K562 (cell line): ENCODE data around the gene PDE5A. TPM values are rescaled to one million over a fixed set of nuclear protein-coding genes. Genes with fewer than 3 reads are reported as not detected.

Experiments used
- ATAC-seq: fragments of 200-7000 bp; cut with Tn5 transposase; 3 replicates; pipeline ENCODE4 v1.9.1; 2020; ENCODE audit warnings: moderate library complexity
- BruUV-seq: library from RNA; stranded (reverse); fragments of 400-500 nt; replicated peaks from 2 replicates; lab custom pipeline; 2021; lab: Mats Ljungman, UMichigan
- CTCF ChIA-PET: fragments of 300-600 bp; formaldehyde crosslinking; extraction: SDS; loops from one replicate; lab custom pipeline; 2021; ENCODE audit warnings: low intra/inter-chr PET ratio; lab: Yijun Ruan, JAX
- POLR2A ChIA-PET: fragments of 300-600, 350-650 bp; sonication (Branson Sonifier 250); formaldehyde crosslinking; extraction: SDS; loops from one replicate; lab custom pipeline; 2021; ENCODE audit warnings: antibody characterized with exemption, inconsistent platforms; lab: Yijun Ruan, JAX
- DNase-seq, 4 experiments: peaks; one replicate each; pipeline versions ENCODE4 v3.0.0 to v3.0.0-alpha.2; 2011 to 2018; ENCODE audit warnings: low spot score in 3 of 4, mixed read lengths in 3 of 4; ENCODE audit errors: extremely low read depth in 1 of 4
- FAIRE-seq: peaks from 2 replicates; lab custom pipeline; 2011; peaks lifted over from hg19 to GRCh38; lab: Jason Lieb, UNC
- H2AFZ ChIP-seq: 2 replicates; pipeline ENCODE4 v1.6.0; 2011; ENCODE audit warnings: low read depth, low read length, control low read depth, inconsistent platforms
- H3K27ac ChIP-seq: fragments of 200-600 bp; 3 replicates; pipeline ENCODE4 v1.8.0; 2011; ENCODE audit warnings: low read depth, mild to moderate bottlenecking, control low read depth, inconsistent platforms, low read length, moderate library complexity, mixed read lengths; ENCODE audit errors: extremely low read depth
- H3K27me3 ChIP-seq, 2 experiments: fragments of 300-600 bp in 1 of 2; 2 replicates in 1 of 2; 3 replicates in 1 of 2; pipeline versions ENCODE4 v1.6.0 to v1.8.0; 2011; ENCODE audit warnings: inconsistent platforms in 2 of 2, low read length in 2 of 2, mild to moderate bottlenecking in 1 of 2, mixed read lengths in 1 of 2, moderate library complexity in 1 of 2; ENCODE audit not compliant: control insufficient read depth in 2 of 2, insufficient read depth in 2 of 2
- H3K36me3 ChIP-seq: fragments of 300-600 bp; 3 replicates; pipeline ENCODE4 v1.8.0; 2011; ENCODE audit warnings: mild to moderate bottlenecking, low read length, inconsistent platforms; ENCODE audit not compliant: control insufficient read depth, insufficient read depth
- H3K4me1 ChIP-seq, 2 experiments: fragments of 200-600 bp in 1 of 2; replicated peaks in 1 of 2; 2 replicates in 1 of 2; 3 replicates in 1 of 2; pipeline versions ENCODE4 v1.5.1 to v1.8.0; 2011; ENCODE audit warnings: inconsistent platforms in 2 of 2, low read length in 2 of 2, mild to moderate bottlenecking in 1 of 2, mixed read lengths in 1 of 2, moderate library complexity in 1 of 2; ENCODE audit not compliant: control insufficient read depth in 2 of 2, insufficient read depth in 2 of 2
- H3K4me2 ChIP-seq: 2 replicates; pipeline ENCODE4 v1.6.1; 2011; ENCODE audit warnings: low read length, control low read depth, inconsistent platforms, mixed read lengths; ENCODE audit not compliant: insufficient read depth
- H3K4me3 ChIP-seq: fragments of 200-600 bp; sonication (generic), shearing (Covaris generic); 2 replicates; pipeline ENCODE4 v1.5.1; 2016; ENCODE audit warnings: control low read depth, inconsistent platforms
- H3K79me2 ChIP-seq: fragments of 200-600 bp; 3 replicates; pipeline ENCODE4 v1.8.0; 2011; ENCODE audit warnings: low read length, inconsistent platforms; ENCODE audit not compliant: control insufficient read depth, insufficient read depth
- H3K9ac ChIP-seq, 2 experiments: 2 replicates each; pipeline versions ENCODE4 v1.6.0 to v1.6.1; 2011; ENCODE audit warnings: low read depth in 2 of 2, low read length in 2 of 2, control low read depth in 1 of 2, inconsistent platforms in 1 of 2, mild to moderate bottlenecking in 1 of 2, mixed read lengths in 1 of 2; ENCODE audit not compliant: insufficient read depth in 1 of 2
- H3K9me1 ChIP-seq: one replicate; pipeline ENCODE4 v1.6.0; 2011; ENCODE audit warnings: inconsistent platforms, mild to moderate bottlenecking, low read length, moderate library complexity; ENCODE audit not compliant: control insufficient read depth, insufficient read depth
- H3K9me3 ChIP-seq: replicated peaks from 2 replicates; pipeline ENCODE4 v1.5.1; 2011; ENCODE audit warnings: low read depth, low read length, inconsistent platforms; ENCODE audit not compliant: control insufficient read depth, insufficient read depth
- H4K20me1 ChIP-seq: replicated peaks from 2 replicates; pipeline ENCODE4 v1.6.1; 2011; ENCODE audit warnings: low read length, inconsistent platforms, mixed read lengths; ENCODE audit not compliant: control insufficient read depth, insufficient read depth
- CCNT2 ChIP-seq: IDR thresholded peaks from 2 replicates; pipeline ENCODE4 v1.6.1; 2011; ENCODE audit warnings: borderline replicate concordance, low read depth, mild to moderate bottlenecking, moderate library complexity, mixed read lengths, low read length; ENCODE audit not compliant: insufficient read length; ENCODE audit errors: extremely low read depth
- PML ChIP-seq: IDR thresholded peaks from 2 replicates; pipeline ENCODE4 v1.6.1; 2012; ENCODE audit warnings: low read length, inconsistent platforms
- PYGO2 ChIP-seq: fragments of 450-650 bp; IDR thresholded peaks from 2 replicates; pipeline ENCODE4 v1.6.1; 2016; ENCODE audit warnings: mild to moderate bottlenecking, missing genetic modification characterization, moderate library complexity, missing compliant biosample characterization
- in situ Hi-C: fragments of 300-500 bp; cut with MboI; formaldehyde crosslinking; loops from 4 replicates; pipeline ENCODE4 v1.15.0; 2018; ENCODE audit warnings: inconsistent platforms, mixed read lengths
- intact Hi-C: fragments of 100-400 bp; cut with micrococcal nuclease; formaldehyde crosslinking; loops from 2 replicates; pipeline ENCODE4 v1.14.2; 2022
- polyA plus RNA-seq, 8 experiments: library from polyadenylated mRNA; depleted of rRNA in 4 of 8; stranded (reverse) in 5 of 8; unstranded in 3 of 8; fragments of >200 nt; fragmentation: Nextera tagmentation in 2 of 8; fragmentation: Illumina TruSeq in 1 of 8; extraction: Ambion mirVana in 2 of 8; extraction: Trizol in 1 of 8; gene quantifications; 2 replicates each; pipeline versions ENCODE4 v1.2.1 to v1.2.3, GENCODE V29; 2011 to 2014; ENCODE audit warnings: inconsistent platforms in 1 of 8, missing spikeins in 1 of 8
- total RNA-seq, 7 experiments: library from RNA; depleted of rRNA in 6 of 7; stranded (reverse); fragments of >200 nt in 6 of 7; fragmentation: Illumina TruSeq in 2 of 7; extraction: Trizol in 2 of 7; gene quantifications; 2 replicates each; pipeline versions ENCODE4 v1.2.1 to v1.2.3, GENCODE V29; 2011 to 2021; ENCODE audit warnings: low replicate concordance in 1 of 7
- TF ChIP-seq, protein P1 (sequence below), 2 experiments: fragments of 200-800 bp in 1 of 2; sonication (Bioruptor generic) in 1 of 2; sonication (generic) in 1 of 2; formaldehyde crosslinking in 1 of 2; IDR thresholded peaks in 1 of 2; conservative IDR thresholded peaks in 1 of 2; 2 replicates each; pipeline versions ENCODE4 v1.5.0 to v1.6.1; 2016 to 2020; ENCODE audit warnings: missing compliant biosample characterization in 1 of 2, missing genetic modification characterization in 1 of 2, missing genetic modification reagents in 1 of 2
- TF ChIP-seq, protein P2 (sequence below): fragments of 450-650 bp; IDR thresholded peaks from 2 replicates; pipeline ENCODE4 v1.6.1; 2017; ENCODE audit warnings: antibody characterized with exemption

The PDE5A gene
- total and polyA plus RNA-seq, 9 of the 15 experiments (the other 6 are each of a cell fraction or from before 2014, with no cell fraction given), result 0.07 to 1.9 (median 0.29) TPM

DNA sequence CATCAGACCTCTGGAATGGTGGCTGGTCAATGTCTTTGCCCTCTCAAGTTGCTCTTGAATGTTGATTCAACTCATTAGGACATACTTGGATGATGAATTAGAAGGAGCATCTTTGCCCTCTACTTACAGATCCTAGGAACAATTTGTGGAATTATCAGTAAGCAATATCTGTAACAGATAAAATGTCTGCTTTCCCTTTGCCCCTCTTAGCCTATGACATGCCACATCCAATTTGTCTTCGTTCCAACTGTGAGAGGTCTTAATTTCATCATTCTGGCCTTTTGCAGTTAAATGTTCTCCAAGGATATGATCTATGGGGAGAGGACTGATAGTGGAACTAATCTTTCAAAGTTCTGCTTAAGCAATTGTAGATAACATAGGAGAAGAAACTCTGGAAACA, 148.3 kb downstream of the PDE5A start (continued):
- TF ChIP-seq PML (no peak), CCNT2 (no peak)
- TF ChIP-seq, protein P1, sequence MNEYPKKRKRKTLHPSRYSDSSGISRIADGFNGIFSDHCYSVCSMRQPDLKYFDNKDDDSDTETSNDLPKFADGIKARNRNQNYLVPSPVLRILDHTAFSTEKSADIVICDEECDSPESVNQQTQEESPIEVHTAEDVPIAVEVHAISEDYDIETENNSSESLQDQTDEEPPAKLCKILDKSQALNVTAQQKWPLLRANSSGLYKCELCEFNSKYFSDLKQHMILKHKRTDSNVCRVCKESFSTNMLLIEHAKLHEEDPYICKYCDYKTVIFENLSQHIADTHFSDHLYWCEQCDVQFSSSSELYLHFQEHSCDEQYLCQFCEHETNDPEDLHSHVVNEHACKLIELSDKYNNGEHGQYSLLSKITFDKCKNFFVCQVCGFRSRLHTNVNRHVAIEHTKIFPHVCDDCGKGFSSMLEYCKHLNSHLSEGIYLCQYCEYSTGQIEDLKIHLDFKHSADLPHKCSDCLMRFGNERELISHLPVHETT (CRISPR knock-in tag; conservative IDR thresholded peaks at IDR 0.05 in 1 of 2, IDR thresholded peaks at IDR 0.05 in 1 of 2), result no peak

DNA sequence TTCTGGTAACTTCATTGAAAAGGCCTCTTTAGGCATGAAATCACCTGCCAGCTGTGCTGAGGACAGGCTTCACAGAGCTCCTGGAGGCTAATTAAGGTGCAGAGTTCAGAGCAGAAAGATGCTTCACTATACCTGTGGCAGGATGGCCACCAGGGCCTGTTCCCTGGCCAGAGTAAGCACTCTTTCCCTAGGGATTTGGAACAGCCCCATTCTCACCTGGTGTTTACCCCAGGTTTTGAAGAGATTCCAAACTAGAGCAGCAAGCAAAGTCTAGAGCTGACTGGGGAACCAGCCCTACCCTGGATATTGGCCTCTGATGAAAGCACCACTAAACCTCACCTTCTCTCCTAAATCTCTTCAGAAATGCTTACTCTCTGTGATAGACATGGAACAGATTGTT, 148.8 kb downstream of the PDE5A start:
- Histone ChIP-seq H3K79me2 (no peaks in the 10 kb centered on the region), H4K20me1 (no peaks in the 10 kb centered on the region), H2AFZ (no peak overlapping the region), H3K36me3 (peaks cover 64% of the 10 kb centered on the region), H3K9me3 (peaks cover 5% of the 10 kb centered on the region; the same call in 1 of the 2 replicates), H3K4me2 (no peak overlapping the region), H3K27ac (no peak overlapping the region), H3K4me3 (no peak overlapping the region), H3K27me3 (no peaks in the 10 kb centered on the region), H3K4me1 (no peaks in the 10 kb centered on the region), H3K9me1 (no peaks in the 10 kb centered on the region), H3K9ac (no peak overlapping the region)
- in situ Hi-C loops, result no loop called here
- TF ChIP-seq, protein P2, sequence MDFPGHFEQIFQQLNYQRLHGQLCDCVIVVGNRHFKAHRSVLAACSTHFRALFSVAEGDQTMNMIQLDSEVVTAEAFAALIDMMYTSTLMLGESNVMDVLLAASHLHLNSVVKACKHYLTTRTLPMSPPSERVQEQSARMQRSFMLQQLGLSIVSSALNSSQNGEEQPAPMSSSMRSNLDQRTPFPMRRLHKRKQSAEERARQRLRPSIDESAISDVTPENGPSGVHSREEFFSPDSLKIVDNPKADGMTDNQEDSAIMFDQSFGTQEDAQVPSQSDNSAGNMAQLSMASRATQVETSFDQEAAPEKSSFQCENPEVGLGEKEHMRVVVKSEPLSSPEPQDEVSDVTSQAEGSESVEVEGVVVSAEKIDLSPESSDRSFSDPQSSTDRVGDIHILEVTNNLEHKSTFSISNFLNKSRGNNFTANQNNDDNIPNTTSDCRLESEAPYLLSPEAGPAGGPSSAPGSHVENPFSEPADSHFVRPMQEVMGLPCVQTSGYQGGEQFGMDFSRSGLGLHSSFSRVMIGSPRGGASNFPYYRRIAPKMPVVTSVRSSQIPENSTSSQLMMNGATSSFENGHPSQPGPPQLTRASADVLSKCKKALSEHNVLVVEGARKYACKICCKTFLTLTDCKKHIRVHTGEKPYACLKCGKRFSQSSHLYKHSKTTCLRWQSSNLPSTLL, result no peak
- no peak for TF ChIP-seq PYGO2
- no TSS peak for BruUV-seq
- FAIRE-seq (no peak), DNase-seq (no peak), ATAC-seq (no peak)
- POLR2A ChIA-PET, result no interaction called here
- CTCF ChIA-PET, result no interaction called here
- intact Hi-C loops, result no loop called here
